DND-41 (cell line): Measurements from ENCODE around the gene KAZN.

Experiments
- ATAC-seq: fragments of 200-7000 bp; cut with Tn5 transposase; 3 replicates; pipeline ENCODE4 v1.9.1; 2021; ENCODE audit warnings: low read depth; ENCODE audit not compliant: insufficient read depth
- DNase-seq: peaks from one replicate; pipeline ENCODE4 v3.0.0-alpha.2; 2020
- H2AFZ ChIP-seq: 2 replicates; pipeline ENCODE4 v1.6.0; 2012; ENCODE audit warnings: low read depth, low read length
- H3K27ac ChIP-seq: 2 replicates; pipeline ENCODE4 v1.5.1; 2012; ENCODE audit warnings: low read length, inconsistent platforms
- H3K27me3 ChIP-seq: fragments of 200-600 bp; sonication (generic); 2 replicates; pipeline ENCODE4 v1.6.0; 2012; ENCODE audit warnings: low read length, mild to moderate bottlenecking, inconsistent platforms; ENCODE audit not compliant: insufficient read depth, poor library complexity
- H3K36me3 ChIP-seq: 2 replicates; pipeline ENCODE4 v1.5.1; 2012; ENCODE audit warnings: low read length, inconsistent platforms; ENCODE audit not compliant: insufficient read depth
- H3K4me1 ChIP-seq: 2 replicates; pipeline ENCODE4 v1.5.1; 2012; ENCODE audit warnings: mild to moderate bottlenecking, low read length; ENCODE audit not compliant: insufficient read depth
- H3K4me2 ChIP-seq: 2 replicates; pipeline ENCODE4 v1.6.0; 2012; ENCODE audit warnings: mild to moderate bottlenecking, moderate library complexity, low read length, inconsistent platforms; ENCODE audit not compliant: insufficient read depth
- H3K4me3 ChIP-seq, 2 experiments: fragments of 200-600 bp in 1 of 2; shearing (Covaris generic) in 1 of 2; 2 replicates each; pipeline ENCODE4 v1.5.1; 2012 to 2016; ENCODE audit warnings: inconsistent platforms in 2 of 2, low read length in 2 of 2, mild to moderate bottlenecking in 2 of 2, low read depth in 1 of 2, moderate library complexity in 1 of 2
- H3K79me2 ChIP-seq: 2 replicates; pipeline ENCODE4 v1.6.0; 2012; ENCODE audit warnings: low read length, inconsistent platforms; ENCODE audit not compliant: insufficient read depth
- H3K9ac ChIP-seq: 2 replicates; pipeline ENCODE4 v1.6.0; 2012; ENCODE audit warnings: low read depth, mild to moderate bottlenecking, inconsistent platforms, low read length, moderate library complexity
- H3K9me3 ChIP-seq: 2 replicates; pipeline ENCODE4 v1.5.1; 2012; ENCODE audit warnings: low read length, moderate library complexity, mild to moderate bottlenecking, inconsistent platforms; ENCODE audit not compliant: insufficient read depth, severe bottlenecking
- H4K20me1 ChIP-seq: 2 replicates; pipeline ENCODE4 v1.6.0; 2012; ENCODE audit warnings: low read length; ENCODE audit not compliant: insufficient read depth
- CTCF ChIP-seq: IDR thresholded peaks from 2 replicates; pipeline ENCODE4 v1.5.1; 2012; ENCODE audit warnings: borderline replicate concordance, low read length, moderate library complexity, mild to moderate bottlenecking; ENCODE audit not compliant: poor library complexity, severe bottlenecking; ENCODE audit errors: extremely low read depth
- EZH2 ChIP-seq: IDR thresholded peaks from 3 replicates; pipeline ENCODE4 v1.6.1; 2012; ENCODE audit warnings: borderline replicate concordance, low read depth, mild to moderate bottlenecking, moderate library complexity, low read length, inconsistent platforms; ENCODE audit not compliant: severe bottlenecking

KAZN gene

DNA sequence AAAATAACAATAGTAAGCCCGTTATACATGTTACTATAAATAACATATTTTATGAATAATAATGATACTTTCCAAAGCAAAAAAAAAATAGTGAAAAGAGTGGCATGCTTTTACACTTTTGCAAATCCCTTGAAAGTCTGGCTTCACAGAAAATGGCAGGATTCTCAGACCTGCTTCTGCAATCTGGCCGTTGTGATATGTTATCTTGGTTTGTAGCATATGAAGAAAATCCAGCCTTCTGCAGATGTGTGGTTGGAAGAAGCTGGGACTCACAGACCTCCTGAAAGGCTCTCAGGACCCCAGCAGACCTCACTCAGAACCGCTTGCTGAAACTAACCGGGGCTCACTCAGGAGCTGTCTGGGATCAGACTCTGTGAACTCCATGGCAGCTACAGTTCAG, 299.1 kb downstream of the KAZN start:
- no peaks in the 10 kb centered on the region for H3K4me1 ChIP-seq
- TF ChIP-seq EZH2 = no peak
- H3K4me2 ChIP-seq = no peak overlapping the region
- no peak overlapping the region for H3K27ac ChIP-seq
- H3K27me3 ChIP-seq = no peaks in the 10 kb centered on the region
- no peak overlapping the region for H3K4me3 ChIP-seq
- DNase-seq = no peak
- H4K20me1 ChIP-seq = peaks cover 15% of the 10 kb centered on the region
- ATAC-seq = no peak
- H3K9me3 ChIP-seq = no peaks in the 10 kb centered on the region
- H3K9ac ChIP-seq = no peak overlapping the region
- no peaks in the 10 kb centered on the region for H3K36me3 ChIP-seq
- no peak overlapping the region for H2AFZ ChIP-seq
- no peaks in the 10 kb centered on the region for H3K79me2 ChIP-seq

DNA sequence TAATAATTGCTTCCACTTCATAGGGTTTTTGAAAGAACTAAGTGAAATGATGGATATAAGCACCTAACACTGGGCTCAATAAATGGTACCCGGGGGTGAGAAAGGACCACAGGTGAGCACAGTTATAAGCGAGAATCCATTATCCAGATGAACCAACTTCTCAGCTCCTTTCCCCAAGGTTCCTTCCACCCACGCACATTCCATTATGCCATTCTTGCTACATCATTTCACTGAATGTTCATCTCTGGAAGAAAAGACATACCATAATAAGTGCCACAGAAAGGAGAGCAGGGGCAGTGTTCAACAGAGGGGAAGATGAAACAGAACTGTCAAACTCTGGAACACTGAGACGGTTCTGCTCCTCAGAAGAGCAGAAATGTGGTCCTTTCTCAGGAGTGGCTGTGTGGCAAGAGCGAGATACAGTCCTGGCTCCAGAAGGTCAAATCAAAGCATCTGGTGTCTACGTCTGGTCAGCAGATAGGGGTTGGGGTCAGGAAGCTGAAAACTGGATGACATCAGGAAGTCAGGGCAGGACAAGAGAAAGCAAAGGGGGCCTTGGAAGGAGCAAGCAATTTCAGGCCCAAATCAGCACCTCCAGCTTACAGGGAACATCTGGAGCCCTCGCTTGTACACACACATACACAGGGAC, 299.6 kb downstream of the KAZN start:
- H3K4me1 ChIP-seq = no peaks in the 10 kb centered on the region
- H3K36me3 ChIP-seq = no peaks in the 10 kb centered on the region
- no peak overlapping the region for H3K4me3 ChIP-seq
- DNase-seq (no peak), ATAC-seq (no peak)
- no peaks in the 10 kb centered on the region for H3K79me2 ChIP-seq
- no peak overlapping the region for H3K27ac ChIP-seq
- no peak overlapping the region for H3K4me2 ChIP-seq
- H3K9me3 ChIP-seq = no peaks in the 10 kb centered on the region
- peaks cover 15% of the 10 kb centered on the region for H4K20me1 ChIP-seq
- TF ChIP-seq EZH2 = no peak
- no peak for TF ChIP-seq CTCF
- H3K27me3 ChIP-seq = no peaks in the 10 kb centered on the region
- H2AFZ ChIP-seq = no peak overlapping the region
- no peak overlapping the region for H3K9ac ChIP-seq

DNA sequence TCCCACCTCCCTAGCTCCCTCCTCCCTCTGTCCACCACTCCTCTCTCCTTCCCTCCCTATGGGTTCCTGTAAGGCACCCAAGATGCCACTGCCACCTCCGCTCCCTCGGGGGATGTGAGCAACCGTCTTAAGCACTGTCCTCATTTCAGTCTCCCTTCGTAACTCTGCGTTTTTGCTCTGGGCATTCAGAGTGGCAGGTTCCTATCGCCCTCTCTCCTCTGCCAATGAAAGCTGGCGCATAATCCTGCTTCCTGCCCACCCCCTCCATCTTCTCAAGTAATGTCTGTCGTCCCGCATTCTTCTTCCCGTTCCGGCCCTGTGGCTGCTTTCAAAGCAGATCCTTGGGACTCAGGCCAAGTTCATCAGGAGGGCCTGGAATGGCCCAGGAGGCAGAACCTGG, 301.2 kb downstream of the KAZN start:
- no peak overlapping the region for H3K4me3 ChIP-seq
- no peak for ATAC-seq

More for the DNA sequence above, 301.2 kb downstream of the KAZN start:
- H2AFZ ChIP-seq = no peak overlapping the region
- no peak overlapping the region for H3K9ac ChIP-seq
- no peak overlapping the region for H3K4me2 ChIP-seq
- H3K4me1 ChIP-seq = no peaks in the 10 kb centered on the region
- no peaks in the 10 kb centered on the region for H3K9me3 ChIP-seq
- no peaks in the 10 kb centered on the region for H3K36me3 ChIP-seq
- H3K27ac ChIP-seq = no peak overlapping the region
- no peaks in the 10 kb centered on the region for H3K79me2 ChIP-seq
- TF ChIP-seq EZH2 (no peak), CTCF (no peak)
- no peak for DNase-seq
- no peaks in the 10 kb centered on the region for H3K27me3 ChIP-seq
- H4K20me1 ChIP-seq = peaks cover 9% of the 10 kb centered on the region
